ENCODE data around the gene FKBP14. TPM values are rescaled to one million over a fixed set of nuclear protein-coding genes. Genes with fewer than 3 reads are reported as not detected.

The FKBP14 gene
- total and polyA plus RNA-seq, 2 donors from 2014 or later = 3.2 to 15.4 TPM

DNA sequence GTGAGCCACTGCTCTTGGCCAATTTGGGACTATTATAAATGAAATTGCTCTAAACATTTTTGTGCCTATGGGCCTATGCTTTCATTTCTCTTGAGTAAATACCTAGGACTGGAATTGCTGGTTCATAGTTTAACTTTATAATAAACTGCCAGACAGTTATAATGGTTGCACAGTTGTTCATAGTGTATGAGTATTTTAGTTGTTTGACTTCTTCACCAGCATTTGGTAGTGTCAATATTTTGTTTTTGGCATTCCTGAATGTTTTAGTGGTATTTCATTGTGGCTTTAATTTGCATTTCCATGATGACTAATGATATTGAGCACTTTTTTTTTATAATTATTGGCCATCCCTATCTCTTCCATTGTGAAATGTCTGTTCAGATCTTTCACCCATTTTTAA is 31.2 kb upstream of the FKBP14 start:
- Histone ChIP-seq H3K27me3 (ENCODE audit: control insufficient read depth, insufficient read depth, low read length) (no peaks in the 10 kb centered on the region), H3K4me1 (ENCODE audit: control insufficient read depth in 2 of 3, insufficient read depth in 2 of 3, low read depth in 1 of 3, low read length in 3 of 3) (no peaks in the 10 kb centered on the region), H3K36me3 (ENCODE audit: control insufficient read depth in 2 of 3, insufficient read depth in 3 of 3, low read length in 3 of 3) (peaks cover 0 to 10% (median 0%) of the 10 kb centered on the region in 3 donors), H3K27ac (ENCODE audit: low read depth in 2 of 2, low read length in 2 of 2) (no peak overlapping the region), H3K9ac (ENCODE audit: low read length in 3 of 3) (no peak overlapping the region), H3K4me3 (ENCODE audit: low read length in 3 of 3) (no peak overlapping the region), H3K9me3 (ENCODE audit: control insufficient read depth in 2 of 3, insufficient read depth in 1 of 3, low read length in 3 of 3) (no peaks in the 10 kb centered on the region)
- no peak for FAIRE-seq
- intact Hi-C loops (cut with DNase I) = no loop called here
- no peak for DNase-seq
- TF ChIP-seq, protein P1, sequence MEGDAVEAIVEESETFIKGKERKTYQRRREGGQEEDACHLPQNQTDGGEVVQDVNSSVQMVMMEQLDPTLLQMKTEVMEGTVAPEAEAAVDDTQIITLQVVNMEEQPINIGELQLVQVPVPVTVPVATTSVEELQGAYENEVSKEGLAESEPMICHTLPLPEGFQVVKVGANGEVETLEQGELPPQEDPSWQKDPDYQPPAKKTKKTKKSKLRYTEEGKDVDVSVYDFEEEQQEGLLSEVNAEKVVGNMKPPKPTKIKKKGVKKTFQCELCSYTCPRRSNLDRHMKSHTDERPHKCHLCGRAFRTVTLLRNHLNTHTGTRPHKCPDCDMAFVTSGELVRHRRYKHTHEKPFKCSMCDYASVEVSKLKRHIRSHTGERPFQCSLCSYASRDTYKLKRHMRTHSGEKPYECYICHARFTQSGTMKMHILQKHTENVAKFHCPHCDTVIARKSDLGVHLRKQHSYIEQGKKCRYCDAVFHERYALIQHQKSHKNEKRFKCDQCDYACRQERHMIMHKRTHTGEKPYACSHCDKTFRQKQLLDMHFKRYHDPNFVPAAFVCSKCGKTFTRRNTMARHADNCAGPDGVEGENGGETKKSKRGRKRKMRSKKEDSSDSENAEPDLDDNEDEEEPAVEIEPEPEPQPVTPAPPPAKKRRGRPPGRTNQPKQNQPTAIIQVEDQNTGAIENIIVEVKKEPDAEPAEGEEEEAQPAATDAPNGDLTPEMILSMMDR (IDR thresholded peaks at IDR 0.05; ENCODE audit: borderline replicate concordance, extremely low read depth, insufficient read depth) = no peak

DNA sequence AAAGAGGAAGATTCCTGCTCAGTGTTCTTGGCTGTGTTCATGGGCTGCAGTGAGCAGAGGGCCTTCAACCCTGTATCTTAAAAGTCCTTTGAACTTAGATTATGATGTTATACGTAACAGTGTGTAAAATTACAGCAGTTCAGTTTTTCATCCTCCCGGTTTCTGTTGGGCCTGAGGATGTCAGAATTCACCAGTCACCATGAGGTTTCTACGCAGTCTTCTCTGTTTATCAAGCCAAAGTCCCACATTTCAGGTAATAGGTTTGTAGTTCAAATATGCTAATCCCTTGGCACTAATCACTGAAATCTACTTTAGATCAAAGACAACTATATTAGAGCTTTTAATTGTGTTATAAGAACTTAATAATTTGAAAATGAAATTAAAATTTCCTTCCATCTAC is 26.6 kb upstream of the FKBP14 start:
- intact Hi-C loops (cut with DNase I) = no loop called here
- no peak overlapping the region for H3K27ac ChIP-seq (ENCODE audit: low read depth in 2 of 2, low read length in 2 of 2)
- peaks cover 0 to 14% (median 0%) of the 10 kb centered on the region in 3 donors for H3K36me3 ChIP-seq (ENCODE audit: control insufficient read depth in 2 of 3, insufficient read depth in 3 of 3, low read length in 3 of 3)
- peaks cover 0 to 4% (median 0%) of the 10 kb centered on the region in 3 donors for H3K4me1 ChIP-seq (ENCODE audit: control insufficient read depth in 2 of 3, insufficient read depth in 2 of 3, low read depth in 1 of 3, low read length in 3 of 3)
- DNase-seq = no peak
- H3K9ac ChIP-seq (ENCODE audit: low read length in 3 of 3) = no peak overlapping the region
- no peaks in the 10 kb centered on the region for H3K9me3 ChIP-seq (ENCODE audit: control insufficient read depth in 2 of 3, insufficient read depth in 1 of 3, low read length in 3 of 3)
- no peak for FAIRE-seq
- TF ChIP-seq, protein P1 (IDR thresholded peaks at IDR 0.05; ENCODE audit: borderline replicate concordance, extremely low read depth, insufficient read depth) = no peak
- H3K27me3 ChIP-seq (ENCODE audit: control insufficient read depth, insufficient read depth, low read length) = no peaks in the 10 kb centered on the region
- H3K4me3 ChIP-seq (ENCODE audit: low read length in 3 of 3) = no peak overlapping the region

DNA sequence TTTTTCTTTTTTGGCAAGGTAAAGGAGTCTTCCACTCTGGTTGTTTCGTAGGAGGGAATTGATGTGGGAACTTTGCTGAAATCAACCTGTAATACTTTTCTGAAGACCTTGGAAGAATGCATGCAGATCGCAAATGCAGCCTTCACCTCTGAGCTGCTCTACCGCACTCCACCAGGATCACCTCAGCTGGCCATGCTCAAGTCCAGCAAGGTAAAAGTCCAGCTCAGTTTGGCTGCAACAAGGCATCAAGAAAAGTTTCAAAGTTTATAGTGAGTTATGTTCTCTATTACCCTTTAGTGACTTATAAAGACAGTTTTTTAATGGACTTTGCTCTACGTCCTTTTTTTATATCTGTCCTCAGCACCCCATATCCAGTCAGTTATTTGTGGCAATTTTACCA is 22.7 kb upstream of the FKBP14 start:
- no peak overlapping the region for H3K4me3 ChIP-seq (ENCODE audit: low read length in 3 of 3)
- FAIRE-seq (no peak), DNase-seq (no peak)
- no peak overlapping the region for H3K9ac ChIP-seq (ENCODE audit: low read length in 3 of 3)
- H3K27ac ChIP-seq (ENCODE audit: low read depth in 2 of 2, low read length in 2 of 2) = peak overlapping the region in 1 of 2 donors; percentile 30
- peaks cover 0 to 4% (median 0%) of the 10 kb centered on the region in 3 donors for H3K4me1 ChIP-seq (ENCODE audit: control insufficient read depth in 2 of 3, insufficient read depth in 2 of 3, low read depth in 1 of 3, low read length in 3 of 3)
- TF ChIP-seq, protein P1 (IDR thresholded peaks at IDR 0.05; ENCODE audit: borderline replicate concordance, extremely low read depth, insufficient read depth) = no peak
- intact Hi-C loops (cut with DNase I) = no loop called here
- H3K36me3 ChIP-seq (ENCODE audit: control insufficient read depth in 2 of 3, insufficient read depth in 3 of 3, low read length in 3 of 3) = peaks cover 0 to 15% (median 11%) of the 10 kb centered on the region in 3 donors
- no peaks in the 10 kb centered on the region for H3K27me3 ChIP-seq (ENCODE audit: control insufficient read depth, insufficient read depth, low read length)
- H3K9me3 ChIP-seq (ENCODE audit: control insufficient read depth in 2 of 3, insufficient read depth in 1 of 3, low read length in 3 of 3) = no peaks in the 10 kb centered on the region

DNA sequence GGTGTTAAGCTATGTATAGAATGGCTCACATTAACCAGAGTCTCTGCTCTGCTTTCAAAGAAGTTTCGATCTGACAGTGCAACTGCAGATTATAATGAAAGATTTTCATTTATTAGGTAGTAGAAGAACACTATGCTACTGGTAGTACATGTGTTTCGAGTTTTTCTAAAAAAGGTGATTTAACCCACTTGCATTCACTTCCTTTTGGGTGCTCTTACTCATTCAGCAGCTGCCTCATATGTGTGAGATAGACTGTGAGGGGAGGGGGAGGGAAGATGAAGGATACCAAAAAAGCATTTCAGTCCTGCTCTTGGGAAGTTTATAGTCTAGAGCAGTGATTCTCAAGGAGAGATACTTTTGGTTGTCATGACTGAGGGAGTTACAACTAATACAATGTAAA is 22.1 kb upstream of the FKBP14 start:
- Histone ChIP-seq H3K36me3 (ENCODE audit: control insufficient read depth in 2 of 3, insufficient read depth in 3 of 3, low read length in 3 of 3) (peaks cover 0 to 15% (median 11%) of the 10 kb centered on the region in 3 donors), H3K4me3 (ENCODE audit: low read length in 3 of 3) (no peak overlapping the region), H3K9ac (ENCODE audit: low read length in 3 of 3) (no peak overlapping the region), H3K27ac (ENCODE audit: low read depth in 2 of 2, low read length in 2 of 2) (no peak overlapping the region), H3K4me1 (ENCODE audit: control insufficient read depth in 2 of 3, insufficient read depth in 2 of 3, low read depth in 1 of 3, low read length in 3 of 3) (peaks cover 0 to 4% (median 0%) of the 10 kb centered on the region in 3 donors), H3K9me3 (ENCODE audit: control insufficient read depth in 2 of 3, insufficient read depth in 1 of 3, low read length in 3 of 3) (no peaks in the 10 kb centered on the region), H3K27me3 (ENCODE audit: control insufficient read depth, insufficient read depth, low read length) (no peaks in the 10 kb centered on the region)
- no peak for FAIRE-seq
- no peak for DNase-seq
- intact Hi-C loops (cut with DNase I) = no loop called here
- TF ChIP-seq, protein P1 (IDR thresholded peaks at IDR 0.05; ENCODE audit: borderline replicate concordance, extremely low read depth, insufficient read depth) = no peak
